ENCODE measurements around the gene ANKRD24. TPM values are rescaled to one million over a fixed set of nuclear protein-coding genes. Genes with fewer than 3 reads are reported as not detected.

Gene ANKRD24
- total and polyA plus RNA-seq, 2 of the 13 experiments (the other 11 are each of a cell fraction or from before 2014, with no cell fraction given) = 0.13 to 0.24 TPM

GRCh38 chr19:4267101-4267900, 84.8 kb downstream of the ANKRD24 start (continued):
- TF ChIP-seq ZBTB33 (CRISPR knock-in tag; IDR thresholded peaks at IDR 0.05) (peak; percentile 46; the same call in 1 of the 2 replicates), MXI1 (IDR thresholded peaks at IDR 0.05; ENCODE audit: borderline replicate concordance, low read depth, low read length) (no peak), MLXIP (CRISPR knock-in tag; IDR thresholded peaks at IDR 0.05; ENCODE audit: borderline replicate concordance) (no peak), U2AF1 (optimal IDR thresholded peaks at IDR 0.05; ENCODE audit: low read depth, low read length) (peak; percentile 45), MED8 (CRISPR knock-in tag; IDR thresholded peaks at IDR 0.05; ENCODE audit: insufficient replicate concordance) (no peak), ZSCAN21 (CRISPR knock-in tag; IDR thresholded peaks at IDR 0.05; ENCODE audit: borderline replicate concordance) (no peak), KAT8 (CRISPR knock-in tag; IDR thresholded peaks at IDR 0.05) (no peak), FOXJ3 (CRISPR knock-in tag; IDR thresholded peaks at IDR 0.05; ENCODE audit: borderline replicate concordance) (no peak), NR2F6 (IDR thresholded peaks at IDR 0.05) (no peak; the same call in 1 of the 2 replicates), NR2F6 (CRISPR knock-in tag; IDR thresholded peaks at IDR 0.05) (no peak), RELA (CRISPR knock-in tag; IDR thresholded peaks at IDR 0.05) (no peak), ZBTB3 (CRISPR knock-in tag; IDR thresholded peaks at IDR 0.05; ENCODE audit: borderline replicate concordance, low read depth) (no peak), PREB (CRISPR knock-in tag; IDR thresholded peaks at IDR 0.05) (no peak), HMG20A (CRISPR knock-in tag; IDR thresholded peaks at IDR 0.05; ENCODE audit: borderline replicate concordance) (no peak), MEF2D (CRISPR knock-in tag; IDR thresholded peaks at IDR 0.05) (no peak), NPAS2 (CRISPR knock-in tag; IDR thresholded peaks at IDR 0.05; ENCODE audit: borderline replicate concordance) (no peak), ZBTB8A (CRISPR knock-in tag; IDR thresholded peaks at IDR 0.05; ENCODE audit: borderline replicate concordance, low read depth) (no peak)
- TF ChIP-seq, protein P1, sequence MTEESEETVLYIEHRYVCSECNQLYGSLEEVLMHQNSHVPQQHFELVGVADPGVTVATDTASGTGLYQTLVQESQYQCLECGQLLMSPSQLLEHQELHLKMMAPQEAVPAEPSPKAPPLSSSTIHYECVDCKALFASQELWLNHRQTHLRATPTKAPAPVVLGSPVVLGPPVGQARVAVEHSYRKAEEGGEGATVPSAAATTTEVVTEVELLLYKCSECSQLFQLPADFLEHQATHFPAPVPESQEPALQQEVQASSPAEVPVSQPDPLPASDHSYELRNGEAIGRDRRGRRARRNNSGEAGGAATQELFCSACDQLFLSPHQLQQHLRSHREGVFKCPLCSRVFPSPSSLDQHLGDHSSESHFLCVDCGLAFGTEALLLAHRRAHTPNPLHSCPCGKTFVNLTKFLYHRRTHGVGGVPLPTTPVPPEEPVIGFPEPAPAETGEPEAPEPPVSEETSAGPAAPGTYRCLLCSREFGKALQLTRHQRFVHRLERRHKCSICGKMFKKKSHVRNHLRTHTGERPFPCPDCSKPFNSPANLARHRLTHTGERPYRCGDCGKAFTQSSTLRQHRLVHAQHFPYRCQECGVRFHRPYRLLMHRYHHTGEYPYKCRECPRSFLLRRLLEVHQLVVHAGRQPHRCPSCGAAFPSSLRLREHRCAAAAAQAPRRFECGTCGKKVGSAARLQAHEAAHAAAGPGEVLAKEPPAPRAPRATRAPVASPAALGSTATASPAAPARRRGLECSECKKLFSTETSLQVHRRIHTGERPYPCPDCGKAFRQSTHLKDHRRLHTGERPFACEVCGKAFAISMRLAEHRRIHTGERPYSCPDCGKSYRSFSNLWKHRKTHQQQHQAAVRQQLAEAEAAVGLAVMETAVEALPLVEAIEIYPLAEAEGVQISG (CRISPR knock-in tag; IDR thresholded peaks at IDR 0.05) = peak; percentile 78
- TF ChIP-seq, protein P2, sequence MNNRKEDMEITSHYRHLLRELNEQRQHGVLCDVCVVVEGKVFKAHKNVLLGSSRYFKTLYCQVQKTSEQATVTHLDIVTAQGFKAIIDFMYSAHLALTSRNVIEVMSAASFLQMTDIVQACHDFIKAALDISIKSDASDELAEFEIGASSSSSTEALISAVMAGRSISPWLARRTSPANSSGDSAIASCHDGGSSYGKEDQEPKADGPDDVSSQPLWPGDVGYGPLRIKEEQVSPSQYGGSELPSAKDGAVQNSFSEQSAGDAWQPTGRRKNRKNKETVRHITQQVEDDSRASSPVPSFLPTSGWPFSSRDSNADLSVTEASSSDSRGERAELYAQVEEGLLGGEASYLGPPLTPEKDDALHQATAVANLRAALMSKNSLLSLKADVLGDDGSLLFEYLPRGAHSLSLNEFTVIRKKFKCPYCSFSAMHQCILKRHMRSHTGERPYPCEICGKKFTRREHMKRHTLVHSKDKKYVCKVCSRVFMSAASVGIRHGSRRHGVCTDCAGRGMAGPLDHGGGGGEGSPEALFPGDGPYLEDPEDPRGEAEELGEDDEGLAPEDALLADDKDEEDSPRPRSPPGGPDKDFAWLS (CRISPR knock-in tag; IDR thresholded peaks at IDR 0.05; ENCODE audit: borderline replicate concordance) = no peak
